Transverse colon (tissue), 3 donors: ENCODE measurements around the gene KLHL36.
A peak's percentile ranks its signal among the peaks of the same experiment; 100 is the strongest.

Source experiments
- POLR2A ChIP-seq: fragments of 450-650 bp; IDR thresholded peaks from one replicate; pipeline ENCODE4 v1.6.1; 2016; ENCODE audit warnings: antibody characterized with exemption, mild to moderate bottlenecking, moderate library complexity
- TF ChIP-seq, protein P1 (sequence below), 5 experiments: fragments of 200-600 bp in 3 of 5; fragments of 450-650 bp in 2 of 5; sonication (generic) in 3 of 5; IDR thresholded peaks; 1 replicate in 2 of 5; 2 replicates in 3 of 5; pipeline ENCODE4 v1.5.1; 2016 to 2017; ENCODE audit warnings: antibody characterized with exemption in 5 of 5, inconsistent platforms in 3 of 5, mild to moderate bottlenecking in 2 of 5, moderate library complexity in 1 of 5

DNA sequence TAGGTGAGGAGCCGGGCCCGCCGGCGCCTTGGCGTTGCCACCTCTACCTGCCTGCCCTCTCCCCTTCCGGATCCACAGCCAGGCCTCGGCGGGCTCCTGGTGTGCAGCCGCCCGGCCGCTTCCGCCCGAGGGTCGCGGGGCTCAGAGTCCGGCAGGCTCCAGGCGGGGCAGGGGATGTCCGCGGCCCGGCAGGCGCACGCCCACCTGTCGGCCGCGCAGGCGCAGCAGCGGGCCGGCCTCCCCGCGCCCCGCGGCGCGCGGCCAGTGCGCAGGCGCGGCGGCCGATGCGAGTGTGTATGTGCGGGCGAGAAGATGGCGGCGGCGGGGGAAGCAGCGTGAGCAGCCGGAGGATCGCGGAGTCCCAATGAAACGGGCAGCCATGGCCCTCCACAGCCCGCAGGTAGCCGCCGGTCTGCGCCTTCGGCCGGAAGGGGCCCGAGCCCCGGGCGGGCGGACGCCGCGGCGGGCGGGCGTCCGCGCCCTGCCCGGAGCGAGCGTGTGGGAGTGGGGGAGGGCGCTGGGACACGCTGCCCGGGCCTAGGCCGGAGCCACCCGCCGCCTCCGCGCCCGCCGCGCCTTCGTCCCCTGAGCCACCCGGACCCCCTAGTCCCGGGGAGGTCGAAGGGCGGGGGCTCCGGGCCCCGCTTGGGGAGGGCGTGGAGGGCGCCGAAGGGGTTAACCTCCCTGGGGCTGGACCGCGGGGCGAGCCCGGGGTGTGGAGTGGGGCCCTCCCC lies 51.6 kb downstream of the KLHL36 start, which contains the start of gene USP10:
- TF ChIP-seq POLR2A, result peak; percentile 12
- TF ChIP-seq, protein P1, sequence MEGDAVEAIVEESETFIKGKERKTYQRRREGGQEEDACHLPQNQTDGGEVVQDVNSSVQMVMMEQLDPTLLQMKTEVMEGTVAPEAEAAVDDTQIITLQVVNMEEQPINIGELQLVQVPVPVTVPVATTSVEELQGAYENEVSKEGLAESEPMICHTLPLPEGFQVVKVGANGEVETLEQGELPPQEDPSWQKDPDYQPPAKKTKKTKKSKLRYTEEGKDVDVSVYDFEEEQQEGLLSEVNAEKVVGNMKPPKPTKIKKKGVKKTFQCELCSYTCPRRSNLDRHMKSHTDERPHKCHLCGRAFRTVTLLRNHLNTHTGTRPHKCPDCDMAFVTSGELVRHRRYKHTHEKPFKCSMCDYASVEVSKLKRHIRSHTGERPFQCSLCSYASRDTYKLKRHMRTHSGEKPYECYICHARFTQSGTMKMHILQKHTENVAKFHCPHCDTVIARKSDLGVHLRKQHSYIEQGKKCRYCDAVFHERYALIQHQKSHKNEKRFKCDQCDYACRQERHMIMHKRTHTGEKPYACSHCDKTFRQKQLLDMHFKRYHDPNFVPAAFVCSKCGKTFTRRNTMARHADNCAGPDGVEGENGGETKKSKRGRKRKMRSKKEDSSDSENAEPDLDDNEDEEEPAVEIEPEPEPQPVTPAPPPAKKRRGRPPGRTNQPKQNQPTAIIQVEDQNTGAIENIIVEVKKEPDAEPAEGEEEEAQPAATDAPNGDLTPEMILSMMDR (IDR thresholded peaks at IDR 0.05), result no peak
